Stimulated activated naive B cell treated with anti-CD40 and anti-IgM and Interleukin-4, amounts not matched to agents 10 μg/mL and 1 μg/mL and 100 μg/mL, for 72 hours (primary cell): ENCODE results near the gene LMNA.
"Not testable (repeated sequence)": the region's sequence is repeated elsewhere in the genome, so short reads cannot be mapped to it uniquely, and the experiment has no call there.

Experiments
- ATAC-seq, 2 donors: fragments of 150-1000 bp; cut with Tn5 transposase; replicated peaks; 2 replicates each; pipeline ENCODE4 v1.10.0; 2021; ENCODE audit warnings: moderate library complexity in 1 of 2
- DNase-seq: peaks from one replicate; pipeline ENCODE4 v3.0.0; 2021
- H3K27ac Mint-ChIP-seq: one replicate; pipeline ENCODE4 v1.8.0; 2022; ENCODE audit warnings: mild to moderate bottlenecking, mixed read lengths
- H3K27me3 Mint-ChIP-seq, 2 donors: one replicate each; pipeline ENCODE4 v1.8.0; 2022; ENCODE audit warnings: mixed read lengths in 2 of 2
- H3K36me3 Mint-ChIP-seq, 2 donors: one replicate each; pipeline ENCODE4 v1.8.0; 2022; ENCODE audit warnings: mixed read lengths in 2 of 2, mild to moderate bottlenecking in 1 of 2
- H3K4me1 Mint-ChIP-seq, 2 donors: one replicate each; pipeline ENCODE4 v1.8.0; 2022; ENCODE audit warnings: mixed read lengths in 2 of 2, mild to moderate bottlenecking in 1 of 2
- H3K4me3 Mint-ChIP-seq, 2 donors: one replicate each; pipeline ENCODE4 v1.8.0; 2022; ENCODE audit warnings: mild to moderate bottlenecking in 2 of 2, mixed read lengths in 2 of 2, moderate library complexity in 1 of 2
- H3K9me3 Mint-ChIP-seq, 2 donors: one replicate each; pipeline ENCODE4 v1.8.0; 2022; ENCODE audit warnings: mixed read lengths in 2 of 2, mild to moderate bottlenecking in 1 of 2

LMNA gene

GRCh38 chr1:156177919-156178654, 63.6 kb downstream of the LMNA start:
- Mint-ChIP-seq H3K27me3 (no peaks in the 10 kb centered on the region), H3K36me3 (peaks cover 38 to 53% of the 10 kb centered on the region in 2 donors), H3K27ac (peak overlapping the region; percentile 60), H3K4me3 (no peak overlapping the region), H3K9me3 (no peaks in the 10 kb centered on the region), H3K4me1 (peaks cover 19 to 25% of the 10 kb centered on the region in 2 donors)
- peak; percentile 80 to 87 for ATAC-seq
- no peak for DNase-seq

- peaks cover 15 to 17% of the 10 kb centered on the region in 2 donors for H3K4me1 Mint-ChIP-seq
- no peak overlapping the region for H3K27ac Mint-ChIP-seq
Observed at GRCh38 chr1:156180471-156180870, 66.0 kb downstream of the LMNA start.

GRCh38 chr1:156181391-156181924, 66.9 kb downstream of the LMNA start:
- not testable (repeated sequence) for DNase-seq, ATAC-seq, H3K9me3 Mint-ChIP-seq, H3K27me3 Mint-ChIP-seq, H3K4me3 Mint-ChIP-seq
- Mint-ChIP-seq H3K4me1 (peaks cover 10 to 13% of the 10 kb centered on the region in 2 donors), H3K36me3 (peaks cover 14 to 28% of the 10 kb centered on the region in 2 donors), H3K27ac (peak overlapping the region; percentile 51)

More at GRCh38 chr1:156180471-156180870, 66.0 kb downstream of the LMNA start:
- DNase-seq (no peak), ATAC-seq (no peak)
- Mint-ChIP-seq H3K4me3 (no peak overlapping the region), H3K36me3 (peaks cover 21 to 37% of the 10 kb centered on the region in 2 donors), H3K9me3 (no peaks in the 10 kb centered on the region), H3K27me3 (no peaks in the 10 kb centered on the region)

GRCh38 chr1:156182010-156182779, 67.7 kb downstream of the LMNA start:
- DNase-seq, H3K4me3 Mint-ChIP-seq, H3K27ac Mint-ChIP-seq, ATAC-seq, H3K27me3 Mint-ChIP-seq, H3K9me3 Mint-ChIP-seq: not testable (repeated sequence)
- H3K4me1 Mint-ChIP-seq: peaks cover 10 to 11% of the 10 kb centered on the region in 2 donors
- peaks cover 11 to 21% of the 10 kb centered on the region in 2 donors for H3K36me3 Mint-ChIP-seq

- H3K36me3 Mint-ChIP-seq, H3K27me3 Mint-ChIP-seq, ATAC-seq, DNase-seq, H3K4me1 Mint-ChIP-seq, H3K27ac Mint-ChIP-seq, H3K4me3 Mint-ChIP-seq, H3K9me3 Mint-ChIP-seq: not testable (repeated sequence)
Observed at GRCh38 chr1:156186347-156187177, 72.1 kb downstream of the LMNA start.
